ENCODE measurements around the gene DEFB118. TPM values are rescaled to one million over a fixed set of nuclear protein-coding genes. Genes with fewer than 3 reads are reported as not detected.

Gene DEFB118
- total RNA-seq, 1 experiment from 2014 or later = not detected

GRCh38 chr20:31418307-31418706 lies 49.9 kb downstream of the DEFB118 start:
- H3K9ac ChIP-seq (ENCODE audit: low read length) = no peak overlapping the region
- H3K79me2 ChIP-seq (ENCODE audit: low read length) = no peaks in the 10 kb centered on the region
- no peak overlapping the region for H3K4me3 ChIP-seq (ENCODE audit: low read length)
- POLR2A ChIA-PET (ENCODE audit: unreplicated experiment) = no interaction called here
- no peak overlapping the region for H3K4me2 ChIP-seq (ENCODE audit: low read length)
- no peaks in the 10 kb centered on the region for H3K4me1 ChIP-seq (ENCODE audit: insufficient read depth, low read length)
- no peak for ATAC-seq
- H3K27ac ChIP-seq (ENCODE audit: low read length) = no peak overlapping the region
- no peak for DNase-seq
- no peaks in the 10 kb centered on the region for H4K20me1 ChIP-seq (ENCODE audit: low read length)
- H3F3A ChIP-seq (ENCODE audit: low read length, unreplicated experiment) = no peaks in the 10 kb centered on the region
- H2AFZ ChIP-seq (ENCODE audit: low read length) = no peak overlapping the region
- H3K9me2 ChIP-seq (replicated peaks; ENCODE audit: low read length) = no peaks in the 10 kb centered on the region
- TF ChIP-seq EZH2 (IDR thresholded peaks at IDR 0.05; ENCODE audit: low read length, unreplicated experiment) (no peak), CTCF (conservative IDR thresholded peaks at IDR 0.05; ENCODE audit: low read depth, low read length) (no peak), EZH2phosphoT487 (IDR thresholded peaks at IDR 0.05; ENCODE audit: borderline replicate concordance, low read length) (no peak)
- BruUV-seq (replicated peaks) = no TSS peak
- no peaks in the 10 kb centered on the region for H3K9me3 ChIP-seq (ENCODE audit: low read length)
- no peaks in the 10 kb centered on the region for H3K36me3 ChIP-seq (ENCODE audit: low read depth, low read length)
- intact Hi-C loops (cut with micrococcal nuclease) = no loop called here
- CTCF ChIA-PET = no interaction called here
- peaks cover 45% of the 10 kb centered on the region for H3K27me3 ChIP-seq (ENCODE audit: low read length)

Other genes with a start within 250 kb of the DEFB118 start
- gene DEFB115, start 110.9 kb upstream of the DEFB118 start, total RNA-seq (2014; rRNA removed) = not detected in 2 replicates
- not detected in 2 replicates for gene DEFB116, start 60.0 kb upstream of the DEFB118 start, total RNA-seq (2014; rRNA removed)
- not detected in 2 replicates for gene DEFB119, start 22.0 kb downstream of the DEFB118 start, total RNA-seq (2014; rRNA removed)
- gene DEFB121, start 37.6 kb downstream of the DEFB118 start, total RNA-seq (2014; rRNA removed) = not detected in 2 replicates
- gene DEFB123, start 72.0 kb downstream of the DEFB118 start, total RNA-seq (2014; rRNA removed) = not detected in 2 replicates
- not detected in 2 replicates for gene DEFB124, start 106.5 kb downstream of the DEFB118 start, total RNA-seq (2014; rRNA removed)
- gene REM1, start 106.7 kb downstream of the DEFB118 start, total RNA-seq (2014; rRNA removed) = not detected in 2 replicates
- 99.5 and 125 TPM in 2 replicates for gene HM13, start 145.8 kb downstream of the DEFB118 start, total RNA-seq (2014; rRNA removed)
- gene ID1, start 236.7 kb downstream of the DEFB118 start, total RNA-seq (2014; rRNA removed) = 774 and 872 TPM in 2 replicates

All from PC-3 (cell line).